Germinal center (tissue), 1 donor: ENCODE data around the gene PTPRJ.

Experiments
- DNase-seq: peaks from one replicate; pipeline ENCODE4 v3.0.0; 2012; ENCODE audit warnings: mixed read lengths, low spot score

Gene PTPRJ

DNA sequence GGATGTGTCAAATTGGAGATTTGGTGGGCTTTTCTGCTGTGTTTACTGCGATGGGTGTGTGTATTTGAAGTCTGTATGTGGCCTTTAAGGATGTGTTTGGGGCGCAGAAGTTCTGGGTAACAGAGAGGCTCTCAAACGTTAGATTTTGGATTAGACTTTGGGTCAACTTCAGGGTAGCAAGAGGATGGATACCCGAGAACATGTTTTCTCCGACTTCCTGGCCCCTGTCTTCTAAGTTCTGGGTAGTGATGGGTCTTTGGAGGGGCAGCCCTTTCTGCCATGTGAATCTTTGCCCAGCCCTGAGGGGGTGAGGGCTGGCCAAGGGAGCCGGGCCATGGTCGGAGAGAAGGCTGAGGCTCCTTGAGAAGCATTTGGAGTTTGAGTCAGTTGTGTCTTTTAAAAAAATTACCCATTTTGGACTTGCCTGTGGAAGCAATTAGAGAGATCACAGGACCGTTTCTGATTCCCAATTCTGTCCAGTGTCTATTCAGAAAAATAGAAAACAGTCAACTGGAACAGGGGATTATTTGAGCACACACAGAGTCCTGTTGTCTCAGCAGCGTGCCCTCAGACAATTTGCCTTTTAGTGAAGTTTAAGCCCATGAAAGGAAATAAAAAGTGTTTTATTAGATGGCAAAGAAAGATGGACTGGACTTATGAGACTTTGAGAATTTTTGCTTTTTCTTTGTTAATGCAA lies 114.4 kb downstream of the PTPRJ start:
- no peak for DNase-seq

DNA sequence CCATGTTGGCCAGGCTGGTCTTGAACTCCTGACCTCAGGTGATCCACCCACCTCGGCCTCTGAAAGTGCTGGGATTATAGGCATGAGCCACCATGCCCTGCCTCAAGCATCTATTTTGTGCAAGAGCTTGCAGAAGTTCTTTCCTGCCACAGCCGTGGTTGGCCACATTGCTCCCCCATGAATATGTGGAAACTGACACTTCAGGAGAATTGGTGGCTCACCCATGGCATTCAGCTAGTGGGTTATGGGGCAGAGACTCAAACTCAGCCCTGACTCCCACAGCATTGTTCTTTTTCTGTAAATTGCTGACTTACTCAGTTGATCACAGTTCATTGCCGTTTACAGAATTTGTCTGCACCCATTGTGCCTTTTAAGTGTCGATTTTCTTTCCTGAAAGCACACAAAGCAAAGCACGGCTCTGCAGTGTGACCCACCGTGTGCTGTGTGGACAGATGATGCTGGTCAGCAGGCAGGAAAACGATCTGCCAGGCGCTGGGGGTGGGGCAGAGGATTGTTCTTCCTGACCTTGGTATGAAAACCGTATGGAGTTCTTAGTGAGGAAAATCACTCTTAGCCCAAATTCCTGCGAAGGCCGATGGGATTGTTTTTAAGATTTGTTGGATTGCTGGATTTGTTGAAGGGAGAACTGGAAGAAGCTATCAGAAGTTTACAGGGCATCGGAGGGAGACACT lies 115.6 kb downstream of the PTPRJ start:
- no peak for DNase-seq

DNA sequence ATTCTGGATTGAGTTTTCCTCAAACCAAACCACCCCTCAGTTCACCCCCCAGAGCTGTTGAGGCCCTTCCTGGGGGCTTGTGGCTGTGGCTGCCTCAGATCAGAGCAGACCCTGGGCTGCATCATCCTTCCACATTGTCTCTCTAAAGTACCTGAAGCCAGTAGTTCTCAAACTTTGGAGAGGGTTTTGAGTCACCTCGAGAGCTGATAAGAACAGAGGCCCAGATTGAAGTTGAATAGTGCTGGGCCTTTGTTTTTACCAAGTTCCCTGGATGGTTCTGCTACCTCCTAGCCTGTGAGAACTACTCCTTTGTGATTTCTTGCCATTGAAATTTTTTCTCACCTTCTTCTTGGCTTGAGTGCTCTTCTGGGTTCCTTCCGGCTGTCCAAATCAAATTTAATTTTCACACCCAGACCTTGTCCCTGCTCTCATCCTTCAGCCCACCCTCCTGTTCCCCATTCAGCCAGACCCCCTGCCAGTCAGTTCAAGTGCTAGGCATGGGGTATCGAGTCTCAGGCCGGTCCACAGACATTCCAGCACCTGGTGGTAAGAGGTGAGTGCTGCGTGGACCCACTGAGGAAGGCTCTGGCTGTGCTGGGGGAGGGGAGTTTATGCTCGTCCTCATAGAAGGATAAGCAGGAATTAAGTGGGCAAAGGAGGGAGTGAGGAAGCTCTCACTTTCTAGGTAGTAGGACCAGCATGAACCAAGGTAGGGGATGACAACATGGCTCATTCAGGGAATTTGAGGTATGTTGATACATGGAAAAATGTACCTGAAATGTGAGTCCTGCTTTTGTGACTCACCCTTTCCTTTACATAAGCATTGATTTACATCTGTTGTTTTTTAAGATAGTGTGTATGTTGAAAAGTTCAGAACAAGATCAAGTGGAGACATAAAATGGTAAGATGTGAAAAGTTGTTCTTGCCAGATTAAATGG lies 116.5 kb downstream of the PTPRJ start:
- no peak for DNase-seq

DNA sequence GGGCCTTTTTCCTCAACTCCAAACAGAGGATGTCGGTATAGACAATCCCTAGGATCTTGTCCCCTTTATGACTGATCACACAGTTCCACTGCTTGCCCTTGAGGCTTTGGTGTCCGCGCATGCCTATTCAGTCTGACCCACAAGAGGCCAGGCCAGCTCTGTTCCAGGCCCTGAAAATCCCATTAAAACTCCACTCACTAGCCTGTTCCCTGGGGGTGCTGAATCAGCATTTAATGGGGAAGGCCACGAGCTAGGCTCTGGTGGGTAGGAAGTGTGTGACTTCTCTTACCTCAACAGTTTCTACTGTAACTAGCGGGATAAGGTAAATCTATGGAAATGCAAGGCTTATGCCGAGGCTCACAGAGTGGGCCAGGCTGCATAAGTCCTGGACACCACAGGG lies 117.7 kb downstream of the PTPRJ start:
- DNase-seq, result no peak

DNA sequence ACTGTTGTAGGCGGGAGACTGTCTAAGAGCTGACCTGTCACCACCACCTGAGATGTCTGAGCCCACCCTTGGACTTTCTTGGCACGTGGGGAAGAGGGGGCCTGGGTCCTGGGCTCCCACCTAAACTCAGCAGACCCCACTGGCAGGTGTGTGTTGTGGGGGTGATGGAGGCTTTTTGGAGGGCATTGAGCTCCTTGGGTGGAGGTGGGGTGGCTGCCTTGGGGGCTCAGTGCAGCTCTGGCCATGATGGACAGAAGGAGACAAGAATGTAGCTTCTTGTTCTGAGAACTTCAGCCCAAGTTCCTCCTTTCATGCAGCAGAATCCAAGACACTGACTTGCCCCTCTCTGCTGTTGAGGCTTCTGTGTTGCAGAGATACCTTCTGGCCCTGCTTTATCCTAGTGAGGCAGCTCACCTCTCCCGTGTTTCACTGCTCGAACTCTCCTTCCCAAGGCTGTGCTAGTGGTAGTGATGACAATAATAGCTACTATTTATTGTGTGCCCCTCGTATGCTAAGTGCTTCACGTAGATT lies 119.6 kb downstream of the PTPRJ start:
- no peak for DNase-seq

DNA sequence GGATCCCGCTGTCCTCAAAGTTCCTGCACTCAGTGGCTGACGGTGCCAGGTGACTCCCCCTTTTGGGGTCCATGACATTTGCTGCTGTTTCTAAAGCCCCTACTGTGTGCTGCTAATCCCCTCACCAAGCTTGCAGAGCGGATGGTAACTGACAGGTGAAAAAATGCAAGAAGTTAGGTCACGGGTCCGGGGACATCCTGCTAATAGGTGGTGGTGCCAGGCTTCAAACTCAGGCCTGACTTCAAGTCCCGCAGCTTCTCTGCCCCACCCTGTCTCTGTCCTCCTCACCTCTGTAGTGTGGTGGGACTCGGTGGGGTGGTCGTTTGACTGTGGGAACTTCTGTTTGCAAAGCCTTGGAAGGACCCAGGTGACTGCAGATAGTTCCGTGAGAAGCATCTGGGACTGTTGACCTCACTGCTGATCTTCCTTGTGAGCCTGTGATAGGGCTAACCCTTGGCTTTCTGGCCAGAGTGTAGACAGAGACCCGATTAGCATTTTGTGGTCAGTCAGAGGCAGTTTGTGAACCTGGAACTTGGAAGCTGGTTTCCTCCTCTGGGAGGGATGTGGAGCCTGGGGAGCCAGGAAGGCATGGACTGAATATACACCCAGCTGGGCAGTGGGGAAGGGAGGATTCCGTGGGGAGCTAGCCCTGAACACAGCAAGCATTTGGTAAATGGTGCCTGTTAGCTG lies 120.8 kb downstream of the PTPRJ start:
- DNase-seq, result no peak

DNA sequence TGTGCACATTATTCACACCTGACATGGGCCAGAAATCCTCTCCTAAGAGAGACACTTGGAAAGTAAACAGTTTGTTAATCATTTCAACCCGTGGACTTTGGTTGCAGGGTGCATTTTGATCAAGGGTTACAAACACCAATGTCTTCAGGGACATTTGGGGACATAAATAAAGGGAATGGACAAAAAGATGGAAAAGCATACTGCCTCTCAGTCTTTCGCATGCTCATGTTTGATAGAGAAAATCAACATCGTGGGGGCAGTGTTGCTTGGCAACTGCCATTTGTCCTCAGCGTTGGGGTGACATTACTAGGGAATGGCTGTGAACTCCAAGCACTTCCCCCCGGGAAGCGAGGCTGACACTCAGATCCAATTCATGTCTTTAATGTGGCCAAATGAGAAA lies 121.6 kb downstream of the PTPRJ start:
- DNase-seq, result no peak

DNA sequence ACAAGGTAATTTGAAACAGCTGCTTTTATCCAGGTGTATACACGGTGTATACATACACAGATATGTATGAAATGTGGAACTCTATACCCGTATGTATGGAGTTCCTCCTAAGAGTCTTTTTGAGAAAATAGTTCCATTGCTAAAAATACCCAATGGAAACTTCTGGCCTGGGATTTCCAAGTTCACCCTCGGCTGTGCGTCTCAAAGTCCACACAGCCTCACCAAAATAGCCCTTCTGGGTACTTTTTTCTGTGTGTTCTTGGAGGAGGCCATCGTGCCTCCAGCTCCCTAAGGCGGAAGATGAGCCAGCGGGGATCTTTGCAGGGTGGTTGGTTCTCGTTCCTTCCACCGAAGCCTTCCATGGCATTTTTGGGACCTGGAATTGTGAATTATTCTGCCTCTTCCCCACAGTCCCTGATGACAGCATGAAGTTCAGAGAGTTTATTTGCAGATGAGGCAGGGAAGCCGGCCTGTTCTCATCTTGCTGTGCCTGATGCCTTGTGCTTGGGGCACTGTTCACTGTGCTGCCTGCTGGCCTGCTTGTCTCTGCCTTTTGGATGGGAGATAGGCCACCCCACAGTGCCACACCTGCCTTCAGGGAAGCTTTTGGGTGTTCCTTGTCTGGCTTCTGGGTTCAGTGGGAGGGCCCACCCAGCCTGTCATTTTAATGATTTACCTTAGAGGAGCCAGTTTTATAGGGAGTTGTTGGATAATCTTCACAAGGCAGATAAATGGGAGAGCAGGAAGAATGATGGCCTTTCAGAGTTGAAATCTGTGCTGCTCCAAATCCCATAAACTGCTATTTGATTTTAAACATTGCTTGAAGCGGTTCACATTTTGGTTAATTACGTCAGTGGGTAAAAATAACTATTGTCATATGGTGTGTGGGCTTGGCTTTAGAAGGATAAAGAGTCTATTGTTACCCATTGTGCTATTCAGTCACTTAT lies 123.5 kb downstream of the PTPRJ start:
- DNase-seq, result no peak

DNA sequence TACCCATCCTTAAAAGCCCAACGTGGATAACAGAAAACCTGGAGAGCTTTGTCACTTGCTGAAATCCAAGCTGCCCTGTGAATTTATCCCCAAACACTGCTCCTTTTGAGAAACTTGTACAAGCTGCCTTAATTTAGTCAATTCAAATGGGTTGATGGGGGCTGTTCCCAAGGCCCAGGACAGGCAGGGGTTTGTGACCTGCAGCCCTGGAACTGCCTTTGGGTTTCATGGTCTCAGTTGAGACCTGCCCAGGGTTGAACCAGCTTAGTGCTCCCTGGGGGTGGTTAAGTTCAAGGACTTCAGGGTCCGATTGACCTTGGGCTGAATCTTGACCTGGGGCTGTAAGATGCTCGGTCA lies 124.2 kb downstream of the PTPRJ start:
- no peak for DNase-seq

DNA sequence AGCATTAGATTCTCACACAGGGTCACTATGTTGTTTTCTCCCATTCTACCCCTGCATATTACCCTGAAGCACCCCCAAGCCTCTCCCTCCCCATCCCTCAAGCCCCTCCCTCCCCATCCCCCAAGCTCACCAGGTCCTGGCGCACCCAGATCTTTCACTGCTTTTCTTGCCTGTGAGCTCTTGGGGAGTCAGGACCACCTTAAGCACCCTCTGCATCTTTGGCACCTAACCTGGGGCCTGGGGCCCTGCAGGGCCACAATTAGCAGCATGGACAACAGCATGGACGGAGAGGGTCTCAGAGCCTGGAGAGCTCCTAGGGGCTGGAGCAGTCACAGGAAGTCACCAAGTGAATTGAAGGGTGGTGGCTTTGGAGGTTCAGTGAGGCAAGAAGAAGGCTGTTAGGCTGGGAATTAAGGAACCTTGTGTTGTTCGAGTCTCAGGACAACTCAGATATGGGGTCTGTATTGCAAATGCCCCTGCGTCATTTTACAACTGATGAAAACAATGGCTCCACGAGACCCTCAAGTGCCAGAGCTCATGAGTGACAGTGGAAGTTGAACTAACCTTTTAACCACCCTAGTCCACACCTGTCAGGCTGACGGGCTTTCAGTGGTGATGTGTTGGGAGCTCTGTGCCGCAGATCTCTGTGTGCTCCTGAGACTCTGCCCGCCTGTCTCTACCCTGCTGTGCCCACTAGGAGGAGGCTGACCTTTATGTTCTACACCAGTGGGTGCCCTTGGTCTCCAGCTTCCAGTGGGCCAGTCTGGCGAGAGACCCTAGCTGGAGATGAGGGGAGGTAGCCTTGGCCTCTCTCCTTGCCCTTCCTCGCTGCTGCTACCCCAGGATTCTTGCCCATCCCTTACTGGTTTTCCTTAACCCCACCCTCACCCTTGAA lies 125.0 kb downstream of the PTPRJ start:
- DNase-seq, result no peak

DNA sequence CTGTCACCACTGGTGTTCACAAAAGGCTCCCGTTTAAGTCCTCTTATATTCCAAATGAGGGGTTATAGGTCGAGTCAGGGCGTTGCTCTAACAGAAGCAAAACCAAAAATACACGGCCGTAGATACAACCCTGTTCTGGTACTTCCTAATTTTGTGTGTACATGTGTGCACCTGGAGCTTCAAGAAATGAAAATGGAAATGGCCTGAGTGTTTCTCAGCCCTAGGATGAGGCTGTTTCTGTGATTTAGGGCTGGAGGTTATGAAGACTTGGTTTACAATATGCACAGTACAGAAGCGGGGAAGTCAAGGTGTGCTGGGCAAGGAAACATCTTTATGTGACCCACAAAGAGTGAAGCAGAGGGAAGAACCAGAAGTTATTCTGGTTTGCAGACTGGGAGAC lies 125.8 kb downstream of the PTPRJ start:
- peak; percentile 47 for DNase-seq

DNA sequence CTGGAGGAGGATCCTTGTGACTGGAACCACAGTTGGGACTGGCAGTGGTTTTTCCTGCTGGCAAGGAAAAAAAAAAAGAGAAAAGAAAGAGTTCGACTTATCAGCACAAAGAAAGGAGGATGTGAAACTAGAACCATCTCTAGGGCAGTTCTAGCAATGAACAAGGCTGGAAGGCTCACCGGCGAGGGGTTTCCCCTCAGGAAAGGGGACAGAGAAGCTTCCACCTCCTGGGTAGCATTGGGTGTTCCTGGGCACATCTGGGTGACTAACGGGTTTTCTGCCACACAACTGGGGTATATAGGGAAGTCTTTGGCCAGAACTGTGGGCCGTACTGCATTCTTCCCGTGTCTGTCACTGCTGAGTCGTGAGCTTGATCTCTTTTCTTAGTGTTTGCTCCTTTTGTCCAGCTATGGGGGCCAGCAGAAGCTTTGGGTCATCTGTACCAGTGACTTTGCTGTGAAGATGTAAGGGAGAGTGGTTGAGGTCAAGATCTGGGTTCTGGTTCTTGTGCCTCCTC lies 126.9 kb downstream of the PTPRJ start:
- DNase-seq, result peak; percentile 73

DNA sequence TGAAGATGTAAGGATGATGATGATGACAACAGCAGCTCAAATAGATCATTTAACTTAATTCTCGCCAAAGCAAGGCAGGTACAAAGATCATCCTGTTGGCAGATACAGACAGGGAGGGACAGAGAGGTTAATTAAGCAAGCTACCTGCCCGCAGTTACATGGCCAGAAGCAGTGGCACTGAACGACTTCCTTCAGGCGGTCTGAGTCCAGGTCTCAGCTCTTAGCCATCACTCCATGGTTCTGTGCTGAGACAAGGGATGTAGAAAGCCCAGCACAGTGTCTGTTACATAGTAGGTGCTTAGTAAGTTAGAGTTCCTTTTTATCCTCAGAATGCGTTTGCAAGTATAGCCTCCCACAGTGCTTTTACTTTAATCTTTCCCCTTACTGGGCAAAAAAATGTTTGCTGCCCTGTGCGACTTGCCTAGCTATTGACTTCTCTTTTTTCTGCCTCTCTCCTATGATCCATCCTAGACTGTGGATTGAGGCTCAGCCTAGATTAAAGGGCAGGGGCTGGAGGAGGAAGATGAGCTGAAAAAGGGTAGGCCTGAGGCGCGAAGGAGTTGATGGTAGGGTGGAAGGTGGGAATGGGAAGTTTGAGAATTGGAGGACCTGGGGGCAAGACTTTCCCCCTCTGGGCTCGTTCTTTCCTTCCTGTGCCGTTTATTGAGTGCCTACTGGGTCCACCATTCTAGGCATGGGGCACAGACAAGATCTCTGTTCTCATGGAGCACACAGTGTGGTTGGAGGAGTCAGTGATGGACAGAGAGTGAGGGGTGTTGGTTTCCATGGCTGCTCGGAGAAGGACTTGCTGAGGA lies 128.1 kb downstream of the PTPRJ start:
- DNase-seq, result no peak

DNA sequence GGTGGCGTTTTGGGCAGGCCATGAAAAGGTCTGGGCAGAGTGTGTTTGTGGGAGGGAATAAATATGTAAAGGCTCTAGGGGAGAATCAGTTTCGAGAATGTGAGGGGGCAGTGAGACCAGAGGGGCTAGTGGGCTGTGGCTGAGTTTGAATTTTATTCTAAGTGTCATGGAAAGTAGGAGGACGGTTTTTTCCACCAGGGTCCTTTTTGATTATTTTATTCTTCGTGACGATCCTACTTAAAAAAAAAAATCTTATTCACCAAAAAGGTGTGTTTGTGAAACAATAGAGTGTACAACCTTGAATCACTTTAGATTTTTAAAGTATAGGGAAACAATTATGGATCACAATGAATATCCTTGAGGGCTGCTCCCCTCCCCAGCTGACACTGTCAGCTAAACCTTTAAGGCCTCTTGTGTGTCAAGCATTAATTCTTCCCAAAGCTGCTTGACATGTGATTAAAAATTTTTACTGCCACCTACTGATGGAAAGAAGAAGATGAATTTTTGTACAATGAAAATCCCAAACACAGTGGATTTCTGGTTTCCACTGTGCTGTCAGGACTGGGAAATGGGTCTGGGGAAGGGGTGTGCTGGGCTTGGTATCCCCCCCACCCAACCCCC lies 128.8 kb downstream of the PTPRJ start:
- peak; percentile 57 for DNase-seq

DNA sequence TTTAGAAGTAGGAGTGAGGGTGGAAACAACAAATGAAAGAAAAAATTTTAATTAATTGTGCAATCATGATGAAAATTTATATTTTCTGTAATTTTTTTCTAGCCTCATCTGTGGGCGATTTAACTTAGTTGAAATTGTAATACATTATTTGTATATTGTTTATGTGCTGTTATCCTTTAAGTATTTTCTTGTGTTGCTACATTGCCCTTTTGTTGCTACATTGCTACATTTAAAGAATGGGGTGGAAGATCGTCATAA lies 130.1 kb downstream of the PTPRJ start:
- DNase-seq, result no peak

DNA sequence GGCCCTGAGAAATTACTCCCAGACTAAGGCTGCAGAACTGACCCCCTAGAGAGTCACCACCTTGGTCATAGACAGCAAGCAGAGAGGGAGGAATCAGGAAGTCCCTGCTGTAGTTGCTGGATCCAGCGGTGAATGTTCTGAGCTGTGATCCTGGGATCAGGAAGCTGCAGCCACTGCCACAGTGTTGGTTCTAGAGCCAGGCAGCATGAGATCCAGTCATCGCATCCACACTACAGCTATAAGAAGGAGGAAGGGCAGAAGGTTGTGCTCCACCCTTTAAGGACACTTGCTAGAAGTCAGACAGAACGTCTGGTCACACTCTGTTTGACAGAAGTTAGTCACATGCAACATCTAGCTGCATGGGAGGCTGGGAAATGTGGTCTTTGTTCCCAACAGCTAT lies 131.5 kb downstream of the PTPRJ start:
- DNase-seq, result no peak

DNA sequence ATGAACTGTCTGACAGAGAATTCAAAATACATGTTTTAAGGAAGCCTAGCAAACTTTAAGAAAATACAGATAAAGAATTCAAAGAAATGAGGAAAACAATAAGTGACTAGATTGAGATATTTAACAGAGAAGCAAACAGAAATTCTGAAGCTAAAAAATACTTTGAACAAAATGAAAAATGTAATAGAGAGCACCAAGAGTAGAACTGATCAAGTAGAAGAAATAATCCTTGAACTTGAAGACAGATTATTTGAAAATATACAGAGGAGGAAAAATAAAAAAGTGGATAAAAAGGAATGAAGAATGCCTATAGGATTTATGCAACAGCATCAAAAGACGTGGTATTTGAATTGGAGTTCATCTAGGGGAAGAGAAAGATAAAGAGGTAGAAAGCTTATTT lies 134.4 kb downstream of the PTPRJ start:
- DNase-seq, result no peak

DNA sequence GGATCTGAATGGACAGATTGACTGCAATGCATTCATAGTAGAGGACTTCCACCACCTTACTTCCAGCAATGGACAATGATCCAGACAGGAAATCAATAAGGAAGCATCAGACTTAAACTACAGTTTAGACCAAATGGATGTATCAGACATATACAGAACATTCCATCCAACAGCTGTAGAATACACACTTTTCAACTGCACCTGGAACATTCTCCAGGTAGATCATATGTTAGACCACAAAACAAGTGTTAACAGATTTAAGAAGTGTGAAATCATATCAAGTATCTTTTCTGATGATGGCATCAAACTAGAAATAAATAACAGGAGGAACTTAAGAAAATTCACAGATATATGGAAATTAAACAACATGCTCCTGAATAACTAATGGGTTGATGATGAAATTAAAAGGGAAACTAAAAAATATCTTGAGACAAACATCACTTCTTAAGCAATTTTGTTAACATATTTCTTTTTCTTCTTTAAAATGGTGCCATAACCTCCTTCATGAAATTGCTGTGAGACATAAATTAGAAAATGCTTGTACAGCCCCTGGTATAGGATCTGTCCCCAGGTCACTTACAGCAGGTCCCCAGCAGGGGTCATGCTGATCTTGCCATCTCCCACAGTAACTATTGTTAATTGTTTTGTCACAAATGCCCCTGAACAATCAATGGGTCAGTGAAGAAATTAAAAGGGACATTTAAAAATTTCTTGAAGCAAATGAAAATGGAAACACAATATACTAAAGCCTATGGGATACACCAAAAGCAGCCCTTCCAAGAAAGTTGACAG lies 136.3 kb downstream of the PTPRJ start:
- no peak for DNase-seq
